H1 (cell line): ENCODE results near the gene FAM219A. TPM values are rescaled to one million over a fixed set of nuclear protein-coding genes. Genes with fewer than 3 reads are reported as not detected.

Experiments
- CTCF ChIA-PET: fragments of 300-600 bp; sonication (Branson Sonifier 250); formaldehyde crosslinking; loops from one replicate; lab custom pipeline; 2021; ENCODE audit not compliant: partially characterized antibody; lab: Charles Lee
- POLR2A ChIA-PET: fragments of 300-600 bp; sonication (Branson Sonifier 250); formaldehyde crosslinking; loops from one replicate; lab custom pipeline; 2021; ENCODE audit warnings: inconsistent platforms; ENCODE audit not compliant: partially characterized antibody; lab: Charles Lee
- DNase-seq, 2 experiments: peaks; one replicate each; pipeline versions ENCODE4 v3.0.0 to v3.0.0-alpha.2; 2010 to 2022; ENCODE audit warnings: low spot score in 2 of 2, low read depth in 1 of 2, mixed read lengths in 1 of 2
- FAIRE-seq: peaks from 2 replicates; lab custom pipeline; 2011; peaks lifted over from hg19 to GRCh38; lab: Jason Lieb, UNC
- H2AFZ ChIP-seq: 2 replicates; pipeline ENCODE4 v1.8.1; 2012; ENCODE audit warnings: low read length, inconsistent platforms
- H2AK5ac ChIP-seq: 2 replicates; pipeline ENCODE4 v1.6.1; 2013; ENCODE audit warnings: low read depth, low read length
- H2BK120ac ChIP-seq: replicated peaks from 2 replicates; pipeline ENCODE3; 2013; ENCODE audit warnings: low read depth, low read length, inconsistent platforms
- H2BK12ac ChIP-seq: 2 replicates; pipeline ENCODE4 v1.6.1; 2013; ENCODE audit warnings: low read depth, low read length
- H2BK15ac ChIP-seq: 2 replicates; pipeline ENCODE4 v1.6.1; 2013; ENCODE audit warnings: low read length
- H2BK20ac ChIP-seq: 2 replicates; pipeline ENCODE4 v1.6.1; 2013; ENCODE audit warnings: low read length
- H2BK5ac ChIP-seq: 2 replicates; pipeline ENCODE4 v1.6.1; 2013; ENCODE audit warnings: low read depth, low read length
- H3K14ac ChIP-seq: 2 replicates; pipeline ENCODE4 v1.6.1; 2013; ENCODE audit warnings: inconsistent platforms; ENCODE audit not compliant: insufficient read length
- H3K18ac ChIP-seq: 2 replicates; pipeline ENCODE4 v1.6.1; 2013; ENCODE audit warnings: low read length; ENCODE audit errors: extremely low read depth
- H3K23ac ChIP-seq: 2 replicates; pipeline ENCODE4 v1.6.1; 2013; ENCODE audit warnings: inconsistent platforms; ENCODE audit not compliant: insufficient read length
- H3K23me2 ChIP-seq: 2 replicates; pipeline ENCODE4 v1.6.1; 2013; ENCODE audit warnings: low read depth, low read length
- H3K27ac ChIP-seq: 2 replicates; pipeline ENCODE4 v1.6.1; 2011; ENCODE audit warnings: low read depth, low read length, inconsistent platforms
- H3K27me3 ChIP-seq, 4 experiments: replicated peaks in 1 of 4; 1 replicate in 1 of 4; 2 replicates in 3 of 4; pipeline versions ENCODE4 v1.6.1 to v1.8.1; 2011 to 2013; ENCODE audit warnings: low read length in 3 of 4, mild to moderate bottlenecking in 3 of 4, inconsistent platforms in 2 of 4, mixed read lengths in 2 of 4, moderate library complexity in 1 of 4; ENCODE audit not compliant: control insufficient read depth in 3 of 4, insufficient read depth in 3 of 4; ENCODE audit errors: extremely low read depth in 1 of 4
- H3K36me3 ChIP-seq, 4 experiments: 2 replicates each; pipeline versions ENCODE4 v1.6.1 to v1.8.1; 2011 to 2013; ENCODE audit warnings: mild to moderate bottlenecking in 4 of 4, low read length in 3 of 4, moderate library complexity in 2 of 4, control low read depth in 1 of 4, inconsistent platforms in 1 of 4; ENCODE audit not compliant: insufficient read depth in 4 of 4, control insufficient read depth in 2 of 4
- H3K4ac ChIP-seq: replicated peaks from 2 replicates; pipeline ENCODE3; 2013; ENCODE audit warnings: low read length, low read depth, mixed read lengths, inconsistent platforms; ENCODE audit not compliant: insufficient read length
- H3K4me1 ChIP-seq, 4 experiments: replicated peaks in 1 of 4; 1 replicate in 1 of 4; 2 replicates in 3 of 4; pipeline versions ENCODE4 v1.6.1 to v1.8.1; 2011 to 2013; ENCODE audit warnings: low read length in 3 of 4, inconsistent platforms in 2 of 4, mixed read lengths in 1 of 4; ENCODE audit not compliant: insufficient read depth in 4 of 4, control insufficient read depth in 3 of 4
- H3K4me2 ChIP-seq, 2 experiments: 2 replicates each; pipeline versions ENCODE4 v1.6.1 to v1.8.1; 2011 to 2013; ENCODE audit warnings: low read depth in 2 of 2, low read length in 2 of 2, control low read depth in 1 of 2, inconsistent platforms in 1 of 2, mild to moderate bottlenecking in 1 of 2; ENCODE audit not compliant: insufficient read depth in 1 of 2
- H3K4me3 ChIP-seq, 4 experiments: fragments of 200-600, 300-600 bp in 1 of 4; sonication (generic), shearing (Covaris generic), sonication (Bioruptor Twin) in 1 of 4; 2 replicates each; pipeline versions ENCODE4 v1.5.1 to v1.8.1; 2011 to 2016; ENCODE audit warnings: low read length in 4 of 4, low read depth in 3 of 4, control low read depth in 2 of 4, inconsistent platforms in 2 of 4, mild to moderate bottlenecking in 2 of 4, mixed read lengths in 1 of 4, moderate library complexity in 1 of 4; ENCODE audit not compliant: insufficient read depth in 2 of 4; ENCODE audit errors: extremely low read depth in 1 of 4
- H3K56ac ChIP-seq: replicated peaks from 2 replicates; pipeline ENCODE3; 2013; ENCODE audit warnings: low read depth, mild to moderate bottlenecking, mixed read lengths, low read length, inconsistent platforms; ENCODE audit not compliant: insufficient read length
- H3K79me1 ChIP-seq: 2 replicates; pipeline ENCODE4 v1.6.1; 2013; ENCODE audit warnings: low read depth, low read length, control low read depth
- H3K79me2 ChIP-seq, 2 experiments: 2 replicates each; pipeline versions ENCODE4 v1.6.1 to v1.8.1; 2012 to 2013; ENCODE audit warnings: low read length in 2 of 2, mild to moderate bottlenecking in 2 of 2, inconsistent platforms in 1 of 2; ENCODE audit not compliant: insufficient read depth in 2 of 2, control insufficient read depth in 1 of 2
- H3K9ac ChIP-seq, 4 experiments: replicated peaks in 1 of 4; 1 replicate in 1 of 4; 2 replicates in 3 of 4; pipeline versions ENCODE4 v1.6.1 to v1.8.1; 2011 to 2013; ENCODE audit warnings: low read depth in 3 of 4, low read length in 3 of 4, control low read depth in 2 of 4, mild to moderate bottlenecking in 2 of 4, moderate library complexity in 2 of 4, inconsistent platforms in 1 of 4; ENCODE audit errors: extremely low read depth in 1 of 4
- H3K9me3 ChIP-seq, 2 experiments: 2 replicates each; pipeline versions ENCODE4 v1.6.1 to v1.8.1; 2012 to 2013; ENCODE audit warnings: mild to moderate bottlenecking in 2 of 2, moderate library complexity in 2 of 2, control low read depth in 1 of 2, inconsistent platforms in 1 of 2, low read depth in 1 of 2, low read length in 1 of 2, mixed read lengths in 1 of 2; ENCODE audit not compliant: insufficient read depth in 2 of 2
- H4K20me1 ChIP-seq, 2 experiments: replicated peaks in 1 of 2; 2 replicates each; pipeline versions ENCODE3 to v1.8.1; 2011 to 2013; ENCODE audit warnings: inconsistent platforms in 2 of 2, low read length in 2 of 2, mild to moderate bottlenecking in 1 of 2; ENCODE audit not compliant: insufficient read depth in 2 of 2, control insufficient read depth in 1 of 2
- H4K5ac ChIP-seq: 2 replicates; pipeline ENCODE4 v1.6.1; 2013; ENCODE audit warnings: low read length, low read depth, mixed read lengths, inconsistent platforms; ENCODE audit not compliant: insufficient read length
- H4K8ac ChIP-seq: 2 replicates; pipeline ENCODE4 v1.8.0; 2013; ENCODE audit warnings: mild to moderate bottlenecking, moderate library complexity, low read length, inconsistent platforms; ENCODE audit not compliant: insufficient read depth; ENCODE audit errors: extremely low read depth
- H4K91ac ChIP-seq: replicated peaks from 2 replicates; pipeline ENCODE3; 2013; ENCODE audit warnings: low read length, mixed read lengths, inconsistent platforms; ENCODE audit not compliant: insufficient read length
- ASH2L ChIP-seq: fragments of 200-600, 300-600 bp; sonication (generic); IDR thresholded peaks from one replicate; pipeline ENCODE4 v1.7.1; 2017; ENCODE audit warnings: low read length
- ATF3 ChIP-seq: IDR thresholded peaks from 2 replicates; pipeline ENCODE4 v1.6.1; 2011; ENCODE audit warnings: low read depth, mild to moderate bottlenecking, low read length; ENCODE audit not compliant: insufficient read depth
- CEBPB ChIP-seq: IDR thresholded peaks from 2 replicates; pipeline ENCODE4 v1.6.1; 2012; ENCODE audit warnings: low read depth, low read length
- EGR1 ChIP-seq: IDR thresholded peaks from 2 replicates; pipeline ENCODE4 v1.6.1; 2011; ENCODE audit warnings: low read depth, low read length, borderline replicate concordance
- EP300 ChIP-seq, 2 experiments: IDR thresholded peaks; 1 replicate in 1 of 2; 2 replicates in 1 of 2; pipeline ENCODE4 v1.6.1; 2011 to 2012; ENCODE audit warnings: low read depth in 2 of 2, low read length in 2 of 2, mild to moderate bottlenecking in 2 of 2, borderline replicate concordance in 1 of 2, inconsistent platforms in 1 of 2, moderate library complexity in 1 of 2
- KDM1A ChIP-seq: fragments of 200-600, 300-600 bp; sonication (generic); IDR thresholded peaks from 2 replicates; pipeline ENCODE4 v1.7.1; 2016; ENCODE audit warnings: mild to moderate bottlenecking, low read length, borderline replicate concordance
- KDM4A ChIP-seq: IDR thresholded peaks from one replicate; pipeline ENCODE4 v1.7.1; 2012; ENCODE audit warnings: low read depth, mild to moderate bottlenecking, moderate library complexity, low read length, inconsistent platforms; ENCODE audit not compliant: severe bottlenecking
- NRF1 ChIP-seq: IDR thresholded peaks from 2 replicates; pipeline ENCODE4 v1.6.1; 2011; ENCODE audit warnings: mild to moderate bottlenecking, low read depth, low read length, improper control_type of control experiment
- RFX5 ChIP-seq: IDR thresholded peaks from 2 replicates; pipeline ENCODE4 v1.6.1; 2011; ENCODE audit warnings: low read depth, low read length, improper control_type of control experiment, borderline replicate concordance
- SRF ChIP-seq: IDR thresholded peaks from 2 replicates; pipeline ENCODE4 v1.6.1; 2011; ENCODE audit warnings: mild to moderate bottlenecking, low read depth, low read length, moderate library complexity
- TAF1 ChIP-seq: IDR thresholded peaks from 2 replicates; pipeline ENCODE4 v1.6.1; 2011; ENCODE audit warnings: mild to moderate bottlenecking, low read depth, low read length
- TBP ChIP-seq: IDR thresholded peaks from 2 replicates; pipeline ENCODE4 v1.6.1; 2011; ENCODE audit warnings: low read depth, low read length, improper control_type of control experiment
- TCF12 ChIP-seq: IDR thresholded peaks from 2 replicates; pipeline ENCODE4 v1.6.1; 2011; ENCODE audit warnings: low read depth, mild to moderate bottlenecking, low read length
- WGBS, 2 experiments: shearing (Covaris generic) in 1 of 2; methylation state at CpG; one replicate each; pipeline versions ENCODE4 v1.1.6 to v1.1.7; 2013 to 2015; ENCODE audit warnings: low lambda C conversion rate in 2 of 2, mixed read lengths in 2 of 2, inconsistent platforms in 1 of 2, low coverage in 1 of 2, missing lambda C conversion rate in 1 of 2; ENCODE audit not compliant: insufficient replicate concordance in 2 of 2, insufficient coverage in 1 of 2, insufficient read length in 1 of 2; ENCODE audit errors: extremely low coverage in 1 of 2, missing lambda C conversion rate in 1 of 2; 5-methylcytosine and 5-hydroxymethylcytosine counted together
- polyA plus RNA-seq, 7 experiments: library from polyadenylated mRNA; depleted of rRNA in 3 of 7; stranded (reverse) in 5 of 7; unstranded in 2 of 7; fragments of >200 nt in 5 of 7; fragments of 200-250 nt in 2 of 7; gene quantifications; 1 replicate in 5 of 7; 2 replicates in 1 of 7; 4 replicates in 1 of 7; pipeline versions ENCODE4 v1.2.1 to v1.2.3, GENCODE V29; 2011 to 2013; ENCODE audit warnings: missing spikeins in 2 of 7, mixed read lengths in 2 of 7
- total RNA-seq: library from RNA; stranded (reverse); fragmentation: NEBNext Ultra II Directional; extraction: Animal tissue kit (Norgen Biotek cat#: 25700); gene quantifications from 2 replicates; pipeline ENCODE4 v1.2.1, GENCODE V29; 2021

The FAM219A gene
- total and polyA plus RNA-seq, 2 of the 8 experiments (the other 6 are each of a cell fraction or from before 2014, with no cell fraction given): 7.7 to 10.4 TPM

GRCh38 chr9:34419716-34420504 is 38.5 kb downstream of the FAM219A start:
- no peak overlapping the region for H3K56ac ChIP-seq
- TF ChIP-seq KDM4A: no peak
- TF ChIP-seq ATF3: no peak
- no peak for TF ChIP-seq TBP
- TF ChIP-seq TAF1: no peak
- TF ChIP-seq CEBPB: no peak
- TF ChIP-seq TCF12: no peak
- TF ChIP-seq RFX5: no peak
- no peak for TF ChIP-seq EGR1
- TF ChIP-seq NRF1: no peak
- no peak for TF ChIP-seq SRF
- no peak for TF ChIP-seq KDM1A
- no peak for TF ChIP-seq EP300 (IDR thresholded peaks at IDR 0.05; ENCODE audit: borderline replicate concordance in 1 of 2, low read depth in 2 of 2, low read length in 2 of 2)
- TF ChIP-seq ASH2L: no peak

More at GRCh38 chr9:34419716-34420504, 38.5 kb downstream of the FAM219A start:
- no peaks in the 10 kb centered on the region for H3K79me2 ChIP-seq
- no peak overlapping the region for H3K23ac ChIP-seq
- H3K4me3 ChIP-seq: no peak overlapping the region
- H3K23me2 ChIP-seq: no peaks in the 10 kb centered on the region
- H2AFZ ChIP-seq: no peak overlapping the region
- H3K9ac ChIP-seq: no peak overlapping the region
- no peak overlapping the region for H3K18ac ChIP-seq
- no peaks in the 10 kb centered on the region for H3K9me3 ChIP-seq
- no peak overlapping the region for H2AK5ac ChIP-seq
- H4K20me1 ChIP-seq: peaks cover 2 to 5% of the 10 kb centered on the region in 2 experiments
- H2BK20ac ChIP-seq: no peak overlapping the region
- H2BK12ac ChIP-seq: no peak overlapping the region; the same call in 1 of the 2 replicates
- H2BK120ac ChIP-seq: no peak overlapping the region
- CTCF ChIA-PET: interaction anchor here (0.6 to 2.8 kb wide), 10 partner anchors 8 to 193 kb away, joined by 3 to 19 read pairs (median 3); no protein-coding TSS in a partner anchor
- no peaks in the 10 kb centered on the region; a peak in 1 of 7 replicates for H3K27me3 ChIP-seq
- 66% methylated on average over 4 of the region's 4 CpGs; no CpG with 5 or more reads in 1 of the 2 experiments for WGBS, 2 experiments
- H2BK15ac ChIP-seq: no peak overlapping the region
- H4K5ac ChIP-seq: no peak overlapping the region
- no peak for FAIRE-seq
- H3K4ac ChIP-seq: no peak overlapping the region
- DNase-seq: no peak
- no peak overlapping the region for H3K4me2 ChIP-seq
- H3K36me3 ChIP-seq: no peaks in the 10 kb centered on the region
- H4K8ac ChIP-seq: no peak overlapping the region
- no peaks in the 10 kb centered on the region for H3K79me1 ChIP-seq
- no peak overlapping the region for H4K91ac ChIP-seq
- POLR2A ChIA-PET: no interaction called here
- no peak overlapping the region for H3K27ac ChIP-seq
- H3K4me1 ChIP-seq: no peaks in the 10 kb centered on the region
- H3K14ac ChIP-seq: no peak overlapping the region
- H2BK5ac ChIP-seq: no peak overlapping the region
